ENCODE data around the gene TBX21.

The TBX21 gene

DNA sequence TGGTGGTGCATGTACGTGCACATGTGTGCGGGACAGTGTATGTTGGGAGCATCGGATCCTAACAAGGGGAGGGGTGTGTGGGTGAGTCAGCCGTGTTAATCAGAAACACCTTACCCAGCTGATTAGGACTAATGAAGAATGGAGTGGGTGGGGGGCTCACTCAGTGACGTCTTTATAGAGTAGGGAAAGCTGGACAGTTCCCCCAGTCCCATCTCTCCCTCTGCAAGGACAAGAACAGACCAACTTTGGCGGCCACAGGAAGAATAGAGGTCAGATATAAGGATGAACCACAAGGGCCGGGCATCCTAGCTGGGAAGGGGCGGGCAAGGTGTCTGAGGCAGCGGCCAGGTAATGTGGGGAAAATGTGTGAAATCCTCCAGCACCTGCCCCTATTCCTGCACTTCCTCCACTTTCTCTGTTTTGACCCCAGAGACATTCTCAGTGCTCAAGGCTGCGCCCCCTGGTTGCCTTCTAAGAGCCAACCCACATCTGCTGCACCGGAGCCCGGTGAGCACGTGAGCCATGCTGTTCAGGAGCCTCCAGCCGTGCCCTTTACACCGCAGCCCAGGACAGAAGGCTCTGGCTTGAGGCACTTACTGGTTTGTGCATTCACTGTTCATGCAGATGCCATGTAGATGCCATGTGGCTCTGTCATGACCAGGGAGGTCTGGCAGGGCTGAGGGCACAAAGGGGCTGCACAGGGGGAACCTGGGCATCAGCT lies 18.9 kb upstream of the TBX21 start:
- DNase-seq, result no peak

- no peak for DNase-seq
These were observed 18.2 kb upstream of the TBX21 start for GRCh38 chr17:47714773-47715396.

- DNase-seq, result no peak
These were observed 17.2 kb upstream of the TBX21 start for GRCh38 chr17:47715669-47716325.

DNA sequence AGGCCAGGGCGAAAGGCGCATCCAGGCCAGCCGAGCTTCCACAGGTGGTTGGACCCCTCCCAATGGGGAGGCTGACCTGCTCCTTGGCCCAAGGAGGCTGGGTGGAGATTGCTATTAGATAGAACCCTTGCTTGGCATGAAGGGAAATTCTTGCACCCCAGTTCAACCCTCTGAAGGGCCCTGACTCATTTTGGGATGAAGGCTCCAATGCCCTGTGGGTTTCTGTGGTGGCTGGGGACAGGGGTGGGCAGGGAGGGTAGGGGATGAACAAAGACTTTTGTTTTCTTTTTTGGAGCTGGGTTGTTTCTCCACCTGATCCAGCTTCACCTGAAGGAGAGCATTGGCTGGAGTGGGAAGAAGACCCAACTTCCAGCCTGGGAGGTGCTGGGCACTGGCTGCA lies 16.7 kb upstream of the TBX21 start:
- no peak for DNase-seq

DNA sequence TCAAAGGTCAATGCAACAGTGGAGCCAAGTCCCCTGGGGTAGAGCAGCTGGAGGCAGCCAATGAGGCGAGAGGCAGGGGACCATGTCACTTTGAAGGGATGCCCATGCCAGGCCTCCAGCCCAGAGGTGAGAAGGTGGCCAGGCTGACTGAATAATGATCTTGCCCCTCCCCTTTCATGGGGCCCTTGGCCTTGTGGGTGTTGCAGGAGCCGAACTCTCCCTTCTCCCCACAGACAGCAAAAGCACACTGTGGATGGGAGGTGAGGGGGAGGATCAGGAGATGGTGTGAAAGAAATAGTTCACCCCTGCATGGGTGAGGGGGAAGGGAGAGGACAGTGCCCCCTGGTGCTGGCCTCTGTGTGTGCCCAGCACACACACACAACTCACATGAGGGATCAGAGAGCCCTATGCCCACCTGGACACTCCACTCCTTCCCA lies 15.8 kb upstream of the TBX21 start:
- DNase-seq, result peak in 1 of 2 donors; percentile 51

DNA sequence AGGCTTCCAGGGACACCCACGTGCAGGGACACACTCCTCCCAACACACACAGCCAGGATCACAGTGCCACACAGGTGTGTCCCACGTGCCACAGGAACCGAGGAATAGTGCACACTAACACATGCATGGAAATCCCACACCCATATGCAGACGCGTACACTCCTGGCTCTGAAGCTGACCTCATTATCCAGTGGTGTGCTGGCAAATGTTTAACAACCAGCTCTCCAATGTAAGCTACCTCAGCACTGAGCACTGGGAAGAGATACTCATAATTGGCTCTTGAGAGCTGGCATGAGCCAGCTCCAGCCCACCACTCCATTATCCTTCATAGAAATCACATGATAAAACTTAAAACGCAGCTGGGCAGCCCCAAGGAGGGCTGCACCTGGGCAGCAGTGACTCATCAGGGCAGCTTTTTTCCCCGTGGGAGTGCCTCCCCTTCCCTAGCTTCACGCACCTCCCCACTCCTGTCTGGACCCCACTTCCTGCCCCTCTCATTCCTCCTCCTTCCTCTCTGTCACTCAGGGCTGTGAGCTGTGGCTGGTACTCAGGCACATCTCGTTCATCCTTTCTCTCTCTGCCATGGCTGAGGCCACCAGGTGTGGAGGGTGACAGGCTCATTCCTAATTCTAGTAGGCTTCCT lies 14.9 kb upstream of the TBX21 start:
- peak in 1 of 2 donors; percentile 47 for DNase-seq

DNA sequence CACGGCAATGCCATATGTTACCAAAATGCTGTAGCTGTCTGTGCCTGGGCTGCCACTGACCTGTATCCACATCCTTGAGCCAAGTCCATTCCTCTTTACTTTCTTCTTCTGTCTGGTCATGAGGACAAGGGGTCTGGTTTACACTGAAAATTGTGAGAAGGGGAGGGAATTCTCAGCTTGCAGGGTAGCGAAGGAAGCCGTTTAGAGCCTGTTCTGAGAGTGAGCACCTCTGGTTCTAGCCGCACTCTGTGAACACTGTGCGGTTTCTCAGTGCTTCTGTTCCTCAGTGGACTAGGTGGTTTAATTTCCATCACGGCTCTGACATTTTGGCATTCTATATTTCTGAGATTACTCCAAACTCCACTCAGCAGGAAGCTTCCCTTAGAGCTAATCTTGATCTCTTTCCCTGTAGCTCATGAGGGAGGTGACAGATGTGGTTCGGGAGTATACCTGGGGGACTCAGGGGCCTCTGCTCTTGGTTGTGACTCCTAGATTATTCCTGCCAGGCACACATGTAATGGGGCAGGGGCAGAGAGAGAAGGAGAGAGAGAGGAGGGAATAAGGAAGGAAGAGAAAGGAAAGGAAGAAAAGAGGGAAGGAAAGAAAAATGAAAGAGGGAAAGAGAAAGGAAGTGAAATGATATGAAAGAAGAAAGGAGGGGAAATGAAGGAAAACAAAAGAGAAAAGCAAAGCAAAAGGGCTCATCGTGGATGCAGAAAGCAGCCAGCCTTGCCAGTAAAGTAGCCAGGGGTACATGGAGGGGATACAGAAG lies 14.2 kb upstream of the TBX21 start:
- DNase-seq, result no peak

DNA sequence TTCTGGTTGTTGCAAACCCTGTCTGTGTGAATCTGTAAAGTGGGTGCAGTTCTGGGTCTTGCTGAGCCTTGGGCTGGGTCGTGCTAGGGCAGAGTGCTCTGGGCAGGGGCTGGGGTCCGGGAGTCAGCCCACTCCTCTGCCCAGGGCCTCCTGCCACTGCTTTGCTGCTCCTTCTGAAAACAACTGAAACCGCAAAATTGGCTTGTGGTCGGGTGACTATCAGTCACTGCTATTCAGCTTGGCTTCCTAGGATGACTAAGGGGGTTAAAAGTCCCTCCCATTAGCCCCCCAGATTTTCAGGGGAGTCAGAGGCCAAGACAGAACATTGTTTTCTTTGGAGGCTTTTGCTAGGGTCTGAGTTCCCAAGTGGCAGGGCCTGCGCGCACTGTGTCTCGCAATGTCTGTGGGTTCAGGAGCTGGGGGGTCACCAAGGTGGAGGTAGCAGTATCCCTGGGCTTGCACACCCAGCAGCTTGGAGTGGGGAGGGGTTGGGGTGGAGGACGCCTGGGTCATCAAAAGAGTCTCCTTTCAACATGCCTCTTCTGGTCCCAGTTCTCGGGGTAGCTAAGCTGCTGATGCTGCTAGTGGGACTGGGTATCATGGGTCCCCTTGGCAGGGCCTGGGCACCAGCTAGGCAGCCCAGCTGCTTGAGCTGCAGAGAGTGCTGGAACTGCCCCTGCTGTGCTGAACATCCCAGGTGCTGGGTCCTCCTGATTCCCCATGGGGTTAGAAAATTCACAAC lies 13.5 kb upstream of the TBX21 start:
- peak; percentile 78 to 79 for DNase-seq

GRCh38 chr17:47720196-47720595 lies 12.8 kb upstream of the TBX21 start:
- no peak for DNase-seq

GRCh38 chr17:47720754-47721533 lies 12.1 kb upstream of the TBX21 start:
- DNase-seq, result peak; percentile 96 to 97

DNA sequence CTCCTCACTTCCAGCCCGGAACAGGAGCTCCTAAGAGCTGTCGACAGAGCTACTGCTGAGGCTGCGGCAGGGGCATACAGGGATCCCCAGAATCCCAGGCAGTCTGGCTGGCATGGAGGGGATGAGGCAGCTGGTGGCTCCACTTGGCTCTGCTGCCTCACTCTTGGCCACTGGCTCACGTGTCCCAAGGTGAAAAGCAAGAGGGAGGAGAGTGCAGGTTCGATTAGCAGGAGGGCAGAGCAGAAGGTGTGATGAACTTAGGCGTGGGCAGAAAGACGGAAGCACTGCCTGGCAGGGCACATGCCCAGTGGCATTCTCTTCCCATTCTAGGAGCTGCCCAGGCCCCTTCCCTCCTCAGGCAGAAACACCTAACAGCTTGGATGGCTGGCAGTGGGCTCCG lies 11.3 kb upstream of the TBX21 start:
- DNase-seq, result no peak

DNA sequence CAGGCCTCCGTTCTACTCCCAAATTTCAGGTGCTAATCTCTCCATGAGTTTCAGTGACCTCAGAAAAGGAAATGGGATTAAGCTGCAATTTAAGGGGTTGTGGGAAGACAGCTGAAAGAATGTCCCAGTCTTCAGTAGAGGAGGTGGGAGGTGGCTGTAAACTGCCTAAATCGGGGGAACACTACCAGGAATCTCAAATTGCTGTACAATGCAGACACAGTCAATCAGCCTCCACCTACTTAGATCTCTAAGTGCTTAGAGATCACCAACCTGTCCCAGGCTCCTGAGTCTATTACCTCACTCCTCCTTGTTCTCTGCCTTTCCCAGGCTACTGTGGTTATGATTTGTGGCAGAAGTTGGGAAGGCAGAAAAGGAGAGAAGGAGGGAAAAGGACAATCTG lies 8.3 kb upstream of the TBX21 start:
- no peak for DNase-seq

DNA sequence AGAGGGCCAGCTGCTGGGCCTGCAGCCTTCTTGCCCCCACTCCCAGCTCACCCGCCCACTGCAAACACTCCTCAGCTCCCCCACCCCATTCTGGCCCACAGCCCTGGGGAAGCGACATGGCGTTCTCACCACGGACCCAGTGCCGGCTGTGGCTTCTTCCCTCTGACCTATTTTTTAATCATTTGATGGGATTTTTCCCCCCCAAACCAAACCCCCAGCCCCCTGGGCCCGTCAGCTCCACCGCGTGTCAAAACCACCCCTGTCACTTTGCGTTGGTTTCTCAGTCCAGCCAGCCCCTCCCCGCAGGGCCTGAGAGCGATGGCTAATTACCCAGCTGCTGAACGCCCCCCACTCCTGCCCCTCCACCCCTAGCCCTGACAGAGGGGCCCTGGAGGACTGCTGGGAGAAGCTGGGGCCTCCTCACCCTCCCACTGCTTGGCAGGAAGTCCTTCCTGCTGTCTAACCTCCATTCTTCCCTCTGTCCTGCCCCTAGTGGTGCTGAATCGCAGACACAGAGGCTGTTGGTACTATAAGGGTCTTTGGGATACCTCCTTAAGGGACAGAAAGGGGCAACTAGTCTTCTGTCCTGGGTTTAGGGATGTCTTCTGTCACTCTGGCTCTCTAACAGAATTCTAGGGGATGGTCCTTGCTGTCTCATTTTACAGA lies 7.5 kb upstream of the TBX21 start:
- DNase-seq, result no peak

GRCh38 chr17:47726796-47727703 lies 6.0 kb upstream of the TBX21 start:
- no peak for DNase-seq

GRCh38 chr17:47727704-47728036 lies 5.4 kb upstream of the TBX21 start:
- DNase-seq, result no peak

DNA sequence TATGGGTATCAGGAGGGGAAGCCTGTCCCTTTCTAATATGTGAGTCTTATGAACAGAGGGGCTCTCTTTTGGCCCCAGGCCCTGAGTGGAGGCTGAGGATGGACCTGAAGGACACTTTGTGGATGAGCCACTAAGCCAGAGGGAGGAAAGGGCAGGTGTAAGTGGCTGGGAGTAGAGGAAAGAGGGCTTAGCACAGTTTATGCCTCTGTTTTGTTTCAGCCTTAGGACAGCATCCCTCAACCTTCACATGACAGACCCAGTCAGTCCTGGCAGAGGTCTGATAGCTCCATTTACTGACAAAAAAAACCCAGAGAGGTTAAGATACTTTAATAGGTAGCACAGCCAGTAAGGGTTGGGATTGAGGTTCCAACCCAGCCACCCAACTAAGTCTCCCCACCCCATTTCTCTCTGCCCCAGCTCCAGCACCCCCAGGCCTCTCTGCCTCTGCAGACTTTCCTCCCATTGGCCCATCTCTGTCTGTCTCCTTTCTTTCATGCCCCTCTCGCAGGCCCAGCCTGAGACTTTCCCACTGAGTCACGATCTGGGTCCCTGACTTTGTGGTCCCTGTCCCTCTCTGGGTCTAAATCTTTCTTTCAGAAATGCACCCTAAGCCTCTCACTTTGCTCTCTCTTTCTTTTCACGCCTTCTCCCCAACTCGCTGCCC lies 4.7 kb upstream of the TBX21 start:
- no peak for DNase-seq

DNA sequence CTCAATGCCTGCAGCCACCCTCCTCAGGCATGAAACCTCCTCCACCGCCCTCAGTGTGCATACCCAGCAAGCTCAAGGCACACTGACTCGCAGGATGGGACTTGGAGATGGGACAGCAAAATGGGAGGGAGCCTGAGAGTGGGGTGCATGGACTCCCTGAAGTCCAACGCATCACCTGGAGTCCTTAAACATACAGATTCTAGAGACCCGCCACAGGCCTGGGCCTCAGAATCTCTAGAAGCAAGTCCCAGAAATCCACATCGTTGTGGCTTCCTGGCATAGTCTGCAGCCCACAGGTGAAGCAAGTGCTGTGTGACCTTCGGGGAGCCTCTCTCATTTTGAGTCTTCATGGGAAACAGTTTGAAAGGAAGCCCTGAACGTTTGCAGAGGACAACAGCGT lies 3.6 kb upstream of the TBX21 start:
- no peak for DNase-seq

DNA sequence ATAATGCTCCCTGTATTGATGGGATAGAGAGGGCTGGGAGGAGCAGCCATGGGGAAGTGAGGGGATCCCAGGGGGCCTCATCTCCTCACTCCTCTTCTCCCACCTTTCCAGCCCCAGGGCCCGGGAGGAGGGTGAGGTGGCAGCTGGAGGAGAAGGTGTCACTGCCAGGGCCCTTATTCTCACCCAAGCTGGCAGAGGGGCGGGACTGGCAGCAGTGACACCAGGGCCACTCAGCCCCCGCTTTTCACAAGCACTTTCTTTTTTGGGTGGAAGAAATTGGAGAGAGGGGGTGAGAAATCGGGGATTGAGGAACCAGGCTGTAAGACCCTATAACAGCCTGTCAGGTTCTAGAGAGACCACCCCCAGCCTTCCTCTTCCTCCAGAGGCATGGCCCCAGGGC lies 2.4 kb upstream of the TBX21 start:
- no peak for DNase-seq

- DNase-seq, result no peak
These were observed 1.6 kb upstream of the TBX21 start for GRCh38 chr17:47731396-47731795.
